Right kidney (tissue), 1 donor: ENCODE measurements around the gene CIAO2B.

Source experiments
- DNase-seq: peaks from one replicate; pipeline ENCODE4 v3.0.0-alpha.2; 2016

Gene CIAO2B

DNA sequence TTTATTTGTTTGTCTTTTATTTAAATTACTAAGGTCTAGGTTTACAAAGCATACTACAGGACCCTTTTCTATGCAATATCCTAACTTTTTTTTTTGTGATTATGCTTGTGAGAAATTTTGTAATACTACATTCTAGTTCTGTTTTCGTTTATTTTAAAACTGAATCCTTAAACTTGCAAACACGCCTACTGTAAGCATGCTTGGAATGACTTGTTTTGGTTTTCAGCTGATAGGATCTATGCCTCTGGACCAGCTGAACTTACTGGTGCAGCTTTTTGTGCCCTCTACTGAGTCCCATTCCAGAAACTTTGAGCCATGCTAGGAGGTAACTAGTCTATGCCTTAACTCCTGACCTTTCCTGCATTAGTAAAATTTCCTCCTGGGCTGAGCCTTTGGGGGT is 47.9 kb downstream of the CIAO2B start:
- no peak for DNase-seq

DNA sequence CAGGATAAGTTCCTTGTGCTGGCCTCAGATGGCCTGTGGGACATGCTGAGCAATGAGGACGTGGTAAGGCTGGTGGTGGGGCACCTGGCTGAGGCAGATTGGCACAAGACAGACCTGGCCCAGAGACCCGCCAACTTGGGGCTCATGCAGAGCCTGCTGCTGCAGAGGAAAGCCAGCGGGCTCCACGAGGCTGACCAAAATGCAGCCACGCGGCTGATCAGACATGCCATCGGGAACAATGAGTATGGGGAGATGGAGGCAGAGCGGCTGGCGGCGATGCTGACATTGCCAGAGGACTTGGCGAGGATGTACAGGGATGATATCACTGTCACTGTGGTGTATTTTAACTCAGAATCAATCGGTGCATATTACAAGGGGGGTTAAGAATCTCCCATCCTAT is 48.7 kb downstream of the CIAO2B start:
- no peak for DNase-seq

GRCh38 chr16:66882702-66883101 is 51.5 kb downstream of the CIAO2B start:
- DNase-seq: no peak
